22Rv1 (cell line): ENCODE results near the gene PITPNM3.

ENCODE experiments used
- ZFX ChIP-seq: fragments of 450-650 bp; IDR thresholded peaks from 2 replicates; pipeline ENCODE4 v1.6.1; 2017; ENCODE audit warnings: antibody characterized with exemption, borderline replicate concordance
- TF ChIP-seq, protein P1 (sequence below): fragments of 450-650 bp; IDR thresholded peaks from 2 replicates; pipeline ENCODE4 v1.5.1; 2017; ENCODE audit warnings: mild to moderate bottlenecking

DNA sequence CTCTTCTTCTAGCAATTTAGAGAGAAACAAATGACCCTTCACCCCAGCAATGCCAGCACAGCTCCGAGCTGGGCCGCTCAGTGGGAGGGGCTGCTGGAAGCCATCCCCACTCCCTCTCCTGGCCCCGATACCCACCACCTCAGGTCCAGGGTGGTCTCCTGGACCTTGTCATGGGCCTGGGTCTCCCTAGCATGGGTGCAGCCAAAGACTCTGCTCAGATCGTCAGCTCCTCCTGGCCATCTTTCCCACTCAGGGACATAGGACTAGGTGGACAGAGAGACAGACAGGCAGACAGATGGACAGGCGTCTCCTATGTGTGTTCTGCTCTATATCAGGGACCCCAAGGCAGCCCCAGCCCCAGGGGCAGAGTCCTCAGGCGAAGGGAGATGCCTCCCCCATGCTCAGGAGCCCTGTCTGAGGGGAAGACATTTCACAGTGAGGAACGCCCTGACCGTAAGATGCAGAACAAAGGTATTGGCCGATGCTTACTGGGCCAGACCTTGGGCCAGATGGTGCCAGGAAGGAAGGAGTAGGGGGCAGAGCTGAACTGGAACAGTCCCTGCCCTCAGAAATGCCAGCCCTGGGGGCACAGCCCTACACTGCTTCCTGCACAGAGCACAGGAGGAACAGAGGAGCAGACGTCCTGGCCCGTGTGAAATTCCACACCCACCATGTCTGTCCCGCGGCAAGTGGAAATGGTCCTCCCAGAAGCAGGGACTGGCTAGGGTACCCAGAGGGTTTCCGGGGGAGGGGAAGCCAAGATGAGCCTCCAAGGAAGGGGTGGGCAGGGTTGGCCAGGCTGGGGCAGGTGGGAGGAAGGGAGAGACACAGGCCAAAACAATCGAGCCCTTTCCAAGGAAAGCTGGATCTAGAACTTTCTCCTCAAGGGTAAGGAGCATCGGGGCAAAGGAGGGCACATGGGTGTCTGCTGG is 13.0 kb downstream of the PITPNM3 start:
- TF ChIP-seq, protein P1, sequence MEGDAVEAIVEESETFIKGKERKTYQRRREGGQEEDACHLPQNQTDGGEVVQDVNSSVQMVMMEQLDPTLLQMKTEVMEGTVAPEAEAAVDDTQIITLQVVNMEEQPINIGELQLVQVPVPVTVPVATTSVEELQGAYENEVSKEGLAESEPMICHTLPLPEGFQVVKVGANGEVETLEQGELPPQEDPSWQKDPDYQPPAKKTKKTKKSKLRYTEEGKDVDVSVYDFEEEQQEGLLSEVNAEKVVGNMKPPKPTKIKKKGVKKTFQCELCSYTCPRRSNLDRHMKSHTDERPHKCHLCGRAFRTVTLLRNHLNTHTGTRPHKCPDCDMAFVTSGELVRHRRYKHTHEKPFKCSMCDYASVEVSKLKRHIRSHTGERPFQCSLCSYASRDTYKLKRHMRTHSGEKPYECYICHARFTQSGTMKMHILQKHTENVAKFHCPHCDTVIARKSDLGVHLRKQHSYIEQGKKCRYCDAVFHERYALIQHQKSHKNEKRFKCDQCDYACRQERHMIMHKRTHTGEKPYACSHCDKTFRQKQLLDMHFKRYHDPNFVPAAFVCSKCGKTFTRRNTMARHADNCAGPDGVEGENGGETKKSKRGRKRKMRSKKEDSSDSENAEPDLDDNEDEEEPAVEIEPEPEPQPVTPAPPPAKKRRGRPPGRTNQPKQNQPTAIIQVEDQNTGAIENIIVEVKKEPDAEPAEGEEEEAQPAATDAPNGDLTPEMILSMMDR = no peak
- no peak for TF ChIP-seq ZFX
